Pancreas (tissue), 10 donors: ENCODE data around the gene DNAH17. TPM values are rescaled to one million over a fixed set of nuclear protein-coding genes. Genes with fewer than 3 reads are reported as not detected.

Experiments used
- ATAC-seq, 4 donors: fragments of 200-7000 bp; cut with Tn5 transposase; one replicate each; pipeline versions ENCODE4 v1.8.0 to v1.9.1; 2020; ENCODE audit warnings: mild to moderate bottlenecking in 4 of 4, moderate library complexity in 4 of 4
- DNase-seq, 6 donors: peaks; one replicate each; pipeline ENCODE4 v3.0.0-alpha.2; 2020
- FAIRE-seq: peaks from 2 replicates; lab custom pipeline; 2012; peaks lifted over from hg19 to GRCh38; lab: Jason Lieb, UNC
- H3K27ac ChIP-seq, 4 donors: fragments of 200-600 bp; sonication (generic); 1 replicate in 3 of 4; 2 replicates in 1 of 4; pipeline versions ENCODE4 v1.5.0 to v1.8.0; 2020
- H3K27me3 ChIP-seq, 4 donors: fragments of 200-600 bp; one replicate each; pipeline ENCODE4 v1.8.0; 2021
- H3K36me3 ChIP-seq, 3 donors: fragments of 200-600 bp; sonication (generic) in 1 of 3; one replicate each; pipeline versions ENCODE4 v1.5.0 to v1.8.0; 2020 to 2021
- H3K4me1 ChIP-seq, 3 donors: fragments of 200-600 bp; one replicate each; pipeline ENCODE4 v1.8.0; 2021
- H3K4me3 ChIP-seq, 4 donors: fragments of 200-600 bp; sonication (generic) in 2 of 4; one replicate each; pipeline versions ENCODE4 v1.5.0 to v1.8.0; 2020 to 2021
- H3K9me3 ChIP-seq, 4 donors: fragments of 200-600 bp; one replicate each; pipeline ENCODE4 v1.8.0; 2021
- WGBS, 2 donors: extraction: QIAGEN DNeasy Blood & Tissue Kit; methylation state at CpG; one replicate each; pipeline ENCODE4 v1.1.7; 2013; 5-methylcytosine and 5-hydroxymethylcytosine counted together
- intact Hi-C, 3 donors: fragments of 100-400 bp; cut with DNase I; formaldehyde crosslinking; loops; one replicate each; pipeline versions ENCODE4 v1.11.1 to v1.14.2; 2022
- polyA plus RNA-seq, 2 donors: library from polyadenylated mRNA; stranded (reverse); fragments of 200-250 nt; gene quantifications; one replicate each; pipeline ENCODE4 v1.2.3, GENCODE V29; 2013
- total RNA-seq, 6 donors: library from RNA; stranded (reverse); fragmentation: NEBNext Ultra II Directional in 4 of 6; extraction: Animal tissue kit (Norgen Biotek cat#: 25700) in 4 of 6; gene quantifications; one replicate each; pipeline versions ENCODE4 v1.2.1 to v1.2.4, GENCODE V29; 2021 to 2023
- TF ChIP-seq, protein P1 (sequence below), 4 donors: fragments of 200-600 bp; sonication (generic) in 3 of 4; IDR thresholded peaks; one replicate each; pipeline versions ENCODE4 v1.5.0 to v1.8.0; 2021; ENCODE audit warnings: antibody characterized with exemption in 4 of 4
- donor health status: healthy with polysubstance abuse.
- donor health status: DM: no; HTN: no; CAD: no; lungs with moderate emphysema.
- donor health status: DM: no; HTN: no; CAD: no.
- donor health status: control.
- donor health status: control.
- donor health status: Bipolar disorder and iron deficiency.
- donor health status: DM: yes; HTN: yes; CAD: no.
- donor health status: DM: no; HTN: no; CAD: no.
- donor health status: DM: no; HTN: no; CAD: no.
- donor health status: DM: yes; HTN: yes; CAD: no.

Gene DNAH17
- total and polyA plus RNA-seq, 8 donors = 0.02 to 0.08 (median 0.03) TPM; not detected in 5

DNA sequence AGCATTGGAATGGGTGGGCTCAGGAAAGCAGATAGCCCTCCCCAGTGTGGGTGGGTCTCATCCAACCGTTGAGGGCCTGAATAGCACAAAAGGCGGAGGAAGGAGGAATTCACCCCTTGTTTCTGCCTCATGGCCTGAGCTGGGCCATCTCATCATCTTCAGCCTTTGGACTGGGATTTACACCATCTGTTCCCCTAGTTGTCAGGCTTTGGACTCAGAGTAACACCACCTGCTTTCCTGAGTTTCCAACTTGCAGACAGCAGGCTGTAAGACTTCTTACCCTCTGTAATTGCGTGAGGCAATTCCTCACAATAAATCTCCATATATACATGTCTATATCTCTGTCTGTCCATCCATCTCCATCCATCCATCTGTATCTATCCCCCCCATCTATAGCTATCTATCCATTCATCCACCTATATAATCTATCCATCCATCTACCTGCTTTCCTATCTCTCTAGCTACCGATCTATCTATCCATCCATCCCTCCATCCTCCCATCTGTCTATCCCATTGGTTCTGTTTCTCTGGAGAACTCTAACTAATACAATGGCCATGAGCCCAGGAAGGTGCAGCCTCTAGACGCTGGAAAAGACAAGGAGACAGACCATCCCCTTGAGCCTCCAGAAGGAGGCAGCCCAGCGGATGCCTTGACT is 21.3 kb downstream of the DNAH17 start:
- FAIRE-seq = no peak
- WGBS, 2 donors = 77 to 90% methylated on average over 6 of the region's 6 CpGs
- Histone ChIP-seq H3K36me3 (no peaks in the 10 kb centered on the region), H3K9me3 (no peaks in the 10 kb centered on the region), H3K4me3 (no peak overlapping the region), H3K27me3 (no peaks in the 10 kb centered on the region), H3K27ac (no peak overlapping the region), H3K4me1 (no peaks in the 10 kb centered on the region)
- TF ChIP-seq, protein P1, sequence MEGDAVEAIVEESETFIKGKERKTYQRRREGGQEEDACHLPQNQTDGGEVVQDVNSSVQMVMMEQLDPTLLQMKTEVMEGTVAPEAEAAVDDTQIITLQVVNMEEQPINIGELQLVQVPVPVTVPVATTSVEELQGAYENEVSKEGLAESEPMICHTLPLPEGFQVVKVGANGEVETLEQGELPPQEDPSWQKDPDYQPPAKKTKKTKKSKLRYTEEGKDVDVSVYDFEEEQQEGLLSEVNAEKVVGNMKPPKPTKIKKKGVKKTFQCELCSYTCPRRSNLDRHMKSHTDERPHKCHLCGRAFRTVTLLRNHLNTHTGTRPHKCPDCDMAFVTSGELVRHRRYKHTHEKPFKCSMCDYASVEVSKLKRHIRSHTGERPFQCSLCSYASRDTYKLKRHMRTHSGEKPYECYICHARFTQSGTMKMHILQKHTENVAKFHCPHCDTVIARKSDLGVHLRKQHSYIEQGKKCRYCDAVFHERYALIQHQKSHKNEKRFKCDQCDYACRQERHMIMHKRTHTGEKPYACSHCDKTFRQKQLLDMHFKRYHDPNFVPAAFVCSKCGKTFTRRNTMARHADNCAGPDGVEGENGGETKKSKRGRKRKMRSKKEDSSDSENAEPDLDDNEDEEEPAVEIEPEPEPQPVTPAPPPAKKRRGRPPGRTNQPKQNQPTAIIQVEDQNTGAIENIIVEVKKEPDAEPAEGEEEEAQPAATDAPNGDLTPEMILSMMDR (IDR thresholded peaks at IDR 0.05) = no peak
- intact Hi-C loops = no loop called here
- DNase-seq = no peak
- no peak for ATAC-seq

DNA sequence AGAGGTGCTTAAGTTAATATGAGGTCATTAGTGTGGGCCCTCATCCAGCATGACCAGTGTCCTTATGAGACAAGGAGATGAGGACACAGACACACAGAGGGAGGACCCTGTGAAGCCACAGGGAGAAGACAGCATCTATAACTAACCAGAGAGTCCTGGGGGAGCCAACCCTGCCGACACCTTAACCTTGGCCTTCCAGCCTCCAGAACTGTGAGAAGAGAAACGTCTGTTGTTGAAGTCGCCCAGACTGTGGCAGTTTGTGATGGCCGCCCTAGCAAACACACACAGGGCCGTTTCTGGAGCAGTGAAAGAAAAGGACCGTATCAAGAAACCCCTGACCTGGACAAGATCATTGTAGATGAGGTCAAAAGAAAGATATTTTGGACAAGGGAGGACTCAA is 26.7 kb downstream of the DNAH17 start:
- no peak for ATAC-seq
- Histone ChIP-seq H3K27ac (no peak overlapping the region), H3K4me3 (no peak overlapping the region), H3K9me3 (no peaks in the 10 kb centered on the region), H3K4me1 (no peaks in the 10 kb centered on the region), H3K36me3 (no peaks in the 10 kb centered on the region), H3K27me3 (no peaks in the 10 kb centered on the region)
- TF ChIP-seq, protein P1 (IDR thresholded peaks at IDR 0.05) = no peak
- intact Hi-C loops = no loop called here
- no peak for DNase-seq
- FAIRE-seq = no peak
- 49 to 61% methylated on average over 6 of the region's 6 CpGs for WGBS, 2 donors

DNA sequence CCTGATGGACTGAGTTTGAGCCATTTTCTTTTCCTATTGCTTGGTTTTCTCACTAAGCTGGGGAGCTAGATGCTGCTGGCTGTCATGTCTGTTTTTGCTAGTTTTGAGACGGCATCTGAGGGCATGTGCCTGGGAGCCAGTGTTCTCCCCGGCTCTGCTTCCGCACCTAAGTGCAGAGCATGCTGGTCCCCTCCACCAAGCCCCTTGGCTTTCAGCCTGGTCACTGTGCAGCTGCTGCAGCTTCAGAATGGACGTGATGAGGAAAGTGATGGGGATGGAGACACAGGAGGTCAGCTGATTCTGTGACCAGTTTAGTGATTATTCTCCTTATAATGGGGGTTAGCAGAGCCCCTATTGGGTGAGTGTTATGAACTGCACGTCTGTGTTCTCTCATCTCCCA is 28.5 kb downstream of the DNAH17 start:
- no peak for DNase-seq
- no peak for FAIRE-seq

DNA sequence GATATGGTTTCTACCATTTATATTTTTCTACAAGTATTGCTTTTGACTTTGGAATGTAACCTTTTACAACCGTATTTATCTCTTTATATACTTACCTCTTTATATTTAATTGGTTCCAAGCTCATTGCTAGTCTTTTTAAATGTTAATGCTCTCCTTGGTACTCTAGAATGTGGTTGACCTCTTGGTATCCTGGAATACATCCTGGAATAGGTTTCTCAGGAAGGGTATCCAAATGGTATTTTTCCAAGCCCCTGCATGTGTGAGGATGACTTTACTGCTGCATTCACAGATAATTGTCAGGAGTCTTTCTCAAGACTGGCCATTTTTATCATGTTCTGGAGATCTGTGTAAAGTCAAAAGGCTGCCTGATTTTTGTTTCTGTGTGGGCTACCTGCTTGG is 30.2 kb downstream of the DNAH17 start:
- intact Hi-C loops = no loop called here
- H3K9me3 ChIP-seq = no peaks in the 10 kb centered on the region
- H3K27ac ChIP-seq = no peak overlapping the region
- no peak for ATAC-seq
- H3K4me3 ChIP-seq = no peak overlapping the region
- no peak for DNase-seq
- no peaks in the 10 kb centered on the region for H3K36me3 ChIP-seq
- TF ChIP-seq, protein P1 (IDR thresholded peaks at IDR 0.05) = no peak
- 64 to 79% methylated on average over 1 of the region's 1 CpG for WGBS, 2 donors
- H3K27me3 ChIP-seq = no peaks in the 10 kb centered on the region
- FAIRE-seq = no peak
- no peaks in the 10 kb centered on the region for H3K4me1 ChIP-seq

More for the DNA sequence above, 28.5 kb downstream of the DNAH17 start:
- TF ChIP-seq, protein P1 (IDR thresholded peaks at IDR 0.05) = no peak
- intact Hi-C loops = no loop called here
- Histone ChIP-seq H3K4me3 (no peak overlapping the region), H3K36me3 (no peaks in the 10 kb centered on the region), H3K27me3 (no peaks in the 10 kb centered on the region), H3K27ac (no peak overlapping the region), H3K9me3 (no peaks in the 10 kb centered on the region), H3K4me1 (no peaks in the 10 kb centered on the region)
- ATAC-seq = no peak
- WGBS, 2 donors = 81 to 87% methylated on average over 5 of the region's 5 CpGs

DNA sequence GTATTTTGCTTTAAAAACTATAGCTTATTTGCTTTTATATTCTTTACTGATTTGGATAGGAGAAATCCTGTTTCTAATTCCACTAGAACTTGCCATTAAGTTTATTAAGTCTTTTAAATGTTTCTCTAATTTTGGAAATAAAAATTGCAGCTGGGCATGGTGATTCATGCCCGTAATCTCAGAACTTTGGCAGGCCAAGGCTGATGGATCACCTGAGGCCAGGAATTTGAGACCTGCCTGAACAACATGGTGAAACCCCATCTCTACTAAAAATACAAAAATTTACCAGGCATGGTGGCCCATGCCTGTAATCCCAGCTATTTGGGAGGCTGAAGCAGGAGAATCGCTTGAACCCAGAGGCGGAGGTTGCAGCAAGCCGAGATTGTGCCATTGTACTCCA is 30.7 kb downstream of the DNAH17 start:
- no peak overlapping the region for H3K27ac ChIP-seq
- 85 to 89% methylated on average over 4 of the region's 4 CpGs for WGBS, 2 donors
- no peaks in the 10 kb centered on the region for H3K9me3 ChIP-seq
- no peak overlapping the region for H3K4me3 ChIP-seq
- TF ChIP-seq, protein P1 (IDR thresholded peaks at IDR 0.05) = no peak
- H3K27me3 ChIP-seq = no peaks in the 10 kb centered on the region
- DNase-seq (peak in 1 of 6 donors; percentile 16), ATAC-seq (no peak), FAIRE-seq (no peak)
- H3K36me3 ChIP-seq = no peaks in the 10 kb centered on the region
- H3K4me1 ChIP-seq = no peaks in the 10 kb centered on the region
- intact Hi-C loops = no loop called here
